Activated CD4-positive, alpha-beta T cell treated with anti-CD3 and anti-CD28 coated beads, Interleukin-2, amount 50 U/mL, for 48 hours (primary cell): ENCODE data around the gene RHOJ.
"Not testable (repeated sequence)": the region's sequence is repeated elsewhere in the genome, so short reads cannot be mapped to it uniquely, and the experiment has no call there.

Experiments used
- DNase-seq, 2 experiments: peaks; one replicate each; pipeline ENCODE4 v3.0.0-alpha.2; 2020

The RHOJ gene

GRCh38 chr14:63299351-63300110 is 95.3 kb downstream of the RHOJ start:
- DNase-seq: no peak

DNA sequence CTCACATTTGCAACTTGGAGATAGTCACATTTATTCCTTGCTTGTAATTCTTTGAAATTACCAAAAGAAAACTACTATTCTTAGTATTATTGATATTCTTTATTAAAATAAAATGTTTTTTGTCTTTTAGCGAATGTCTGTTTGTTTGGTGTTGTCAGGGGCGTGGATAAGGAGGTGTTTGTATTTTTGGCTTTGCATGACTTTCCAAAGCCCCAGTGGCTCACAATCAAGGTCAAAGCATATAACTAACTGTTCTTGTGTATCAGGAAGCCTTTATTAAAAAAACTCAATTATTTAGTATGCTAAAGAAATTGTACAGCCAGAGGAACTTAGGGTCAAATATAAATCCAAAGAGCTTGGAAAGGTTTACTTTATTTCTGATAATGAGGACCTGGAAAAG is 96.6 kb downstream of the RHOJ start:
- DNase-seq: no peak

- no peak for DNase-seq
Observed at GRCh38 chr14:63301891-63302534, 97.8 kb downstream of the RHOJ start.

- DNase-seq: not testable (repeated sequence)
Observed at GRCh38 chr14:63304429-63304828, 100.2 kb downstream of the RHOJ start.

DNA sequence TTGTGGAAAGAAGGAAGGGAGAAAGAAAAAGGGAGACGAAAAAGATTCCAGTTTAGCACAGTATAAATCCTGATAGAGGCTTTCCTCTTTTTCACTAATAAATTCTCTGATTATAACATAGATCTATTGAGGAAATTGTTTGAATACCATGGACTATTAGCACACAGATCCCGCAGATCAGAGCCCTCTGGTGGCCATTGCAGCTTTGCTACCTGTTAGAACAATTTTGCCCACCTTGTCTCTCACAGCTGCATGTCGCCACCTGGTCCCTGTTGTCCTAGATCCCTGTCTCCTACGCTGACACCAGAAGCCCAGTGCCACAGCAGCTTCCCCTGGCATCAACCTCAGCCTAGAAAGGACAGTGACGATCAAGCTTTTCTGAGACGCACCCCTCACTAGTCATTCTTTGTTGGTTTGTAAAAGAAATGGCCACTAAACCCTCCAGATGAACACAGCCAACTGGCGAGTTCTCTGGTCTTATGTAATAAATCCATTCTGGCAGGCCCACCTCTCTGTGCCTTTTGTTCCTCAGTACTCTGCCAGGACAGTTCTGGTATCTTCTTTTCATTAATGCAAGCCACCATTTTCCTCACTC is 104.6 kb downstream of the RHOJ start:
- DNase-seq: peak; percentile 13 to 19

DNA sequence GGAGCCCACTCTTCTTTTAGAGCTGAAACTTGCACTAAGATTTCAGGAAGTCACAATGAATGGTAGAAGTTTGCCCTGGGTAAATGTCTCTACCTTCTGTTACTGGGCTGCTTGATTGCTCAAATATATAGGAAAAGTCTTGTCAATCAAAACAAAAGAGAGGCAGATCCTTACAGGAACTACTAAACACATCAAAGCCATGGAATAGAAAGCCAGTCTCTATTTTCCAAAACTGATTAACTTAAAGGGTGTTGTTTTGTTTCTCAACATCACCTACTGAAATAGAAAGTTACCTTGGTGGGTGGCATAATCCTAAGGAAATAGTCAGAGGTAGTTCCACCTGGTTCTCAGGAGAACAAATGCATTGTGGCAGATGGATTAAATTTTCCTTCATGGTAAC is 114.6 kb downstream of the RHOJ start, which contains the start of gene GPHB5:
Gene GPHB5 (minus strand): TSS at position 101 of the 400 bp plus-strand sequence. CDS start 1,086 bp downstream, outside the sequence.
- DNase-seq: no peak

DNA sequence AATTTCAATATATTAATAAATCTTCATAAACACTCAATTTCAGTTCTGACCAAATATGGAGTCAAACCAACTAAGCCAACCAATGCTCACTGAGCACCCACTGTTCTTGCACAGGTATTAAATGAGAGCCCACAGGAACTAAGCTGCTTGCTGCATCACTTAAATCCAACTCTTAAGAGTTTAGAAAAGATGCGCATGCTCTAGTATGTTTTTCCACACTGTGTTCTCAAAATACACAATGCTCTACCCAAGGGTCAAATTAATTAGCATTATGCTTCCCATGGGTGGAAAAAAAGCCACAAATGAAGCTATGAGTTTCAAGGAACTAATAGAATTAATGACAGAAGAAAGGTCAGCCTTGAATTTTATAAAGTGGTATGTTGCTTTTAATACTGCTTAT is 118.2 kb downstream of the RHOJ start:
- DNase-seq: no peak

DNA sequence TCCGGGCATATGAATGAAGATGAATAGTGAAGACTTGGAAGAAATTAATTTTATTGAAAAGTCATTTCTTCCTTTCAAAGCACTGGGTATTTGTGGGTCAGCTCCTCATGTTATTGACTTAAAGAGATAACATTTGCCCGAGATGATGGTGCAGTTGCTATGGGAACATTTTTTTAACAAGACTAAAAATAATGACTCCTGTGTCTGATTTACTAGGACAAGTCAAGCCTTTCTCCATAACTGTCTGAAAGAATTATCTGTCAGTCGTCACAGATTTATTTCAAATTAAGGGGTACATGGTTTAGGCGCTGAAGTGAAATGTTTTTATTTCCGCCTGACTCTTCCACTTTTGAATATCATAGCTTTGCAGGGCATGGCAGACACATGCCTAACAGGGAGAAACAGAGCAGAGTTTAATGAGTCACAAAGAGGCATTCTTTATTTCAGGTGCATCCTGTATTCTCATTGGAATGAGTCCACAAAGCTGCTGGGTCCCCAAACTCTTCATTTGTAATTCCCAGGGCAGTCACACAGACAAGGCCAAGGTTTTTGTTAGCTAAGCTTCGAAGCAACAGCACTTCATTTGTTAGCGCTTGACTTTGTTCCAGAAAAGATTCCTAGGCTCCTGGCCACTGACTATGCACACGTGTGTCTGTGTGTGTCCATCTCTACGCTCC is 118.8 kb downstream of the RHOJ start:
- no peak for DNase-seq

- DNase-seq: no peak
Observed at GRCh38 chr14:63326840-63327239, 122.6 kb downstream of the RHOJ start.

DNA sequence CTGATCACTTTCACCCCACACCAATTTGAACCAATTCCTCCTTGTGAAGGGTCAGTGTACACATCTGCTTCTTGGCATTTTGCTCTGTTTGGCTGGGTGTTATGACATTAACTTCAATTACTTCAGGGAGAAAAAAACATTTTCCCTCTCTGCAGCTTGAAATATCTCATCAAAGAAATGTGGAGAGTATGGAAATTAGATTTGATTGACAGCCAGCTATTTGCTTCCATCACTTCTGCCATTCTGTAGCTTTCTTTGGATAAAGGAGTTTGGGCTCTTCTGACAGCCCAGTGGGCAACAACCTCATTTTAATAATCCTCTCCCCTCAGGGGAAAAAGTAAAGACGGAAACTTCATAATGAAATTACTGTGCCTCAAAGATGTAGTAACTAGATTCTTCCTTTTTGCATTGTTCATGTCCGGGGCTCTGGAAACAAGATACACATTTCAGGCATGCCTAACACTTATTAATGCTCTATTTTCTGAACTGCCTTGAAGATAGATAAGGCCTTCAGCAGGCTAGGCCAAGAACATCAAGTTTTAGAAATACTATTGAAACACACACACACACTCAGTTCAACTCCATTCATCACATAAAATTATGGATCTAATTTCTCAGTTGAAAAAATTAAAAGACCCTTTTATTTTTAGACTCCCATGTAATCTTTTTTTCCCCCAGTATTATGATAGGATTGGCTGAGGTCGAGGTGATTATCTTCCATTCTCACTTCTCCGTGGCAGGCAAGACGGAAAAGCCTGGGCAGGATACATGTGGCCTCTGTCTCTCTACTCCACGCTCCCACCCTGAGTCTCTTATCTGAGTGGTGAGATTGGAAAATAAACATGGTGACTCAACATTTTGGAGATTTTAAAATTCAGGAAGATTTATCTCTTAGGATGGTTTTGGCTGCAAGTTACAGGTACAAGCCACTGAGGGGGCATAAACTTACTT is 124.8 kb downstream of the RHOJ start:
- no peak for DNase-seq

DNA sequence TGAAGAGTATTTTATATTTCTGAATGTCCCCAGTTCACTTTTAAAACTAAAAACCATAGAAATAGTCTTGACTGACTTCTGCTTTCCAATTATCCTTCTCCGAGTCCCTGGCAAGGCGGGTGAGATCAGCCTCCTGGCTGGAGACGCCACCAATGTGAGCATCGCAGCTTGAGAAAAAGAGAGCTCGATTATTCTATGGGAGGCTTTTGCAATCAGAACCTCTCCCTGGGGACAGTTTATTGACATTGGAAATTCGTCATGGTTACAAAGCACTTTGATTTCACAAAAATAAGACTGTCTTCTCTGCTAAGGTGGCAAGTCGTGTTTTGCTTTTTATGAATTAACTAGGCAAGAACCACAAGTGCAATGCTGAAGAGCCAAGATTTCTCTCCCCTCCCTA is 138.1 kb downstream of the RHOJ start:
- DNase-seq: no peak
